Pulmonary artery endothelial cell (primary cell): ENCODE results near the gene PDS5B. TPM values are rescaled to one million over a fixed set of nuclear protein-coding genes. Genes with fewer than 3 reads are reported as not detected.
A peak's percentile ranks its signal among the peaks of the same experiment; 100 is the strongest.
"Not testable (repeated sequence)": the region's sequence is repeated elsewhere in the genome, so short reads cannot be mapped to it uniquely, and the experiment has no call there.

Experiments
- DNase-seq: peaks from one replicate; pipeline ENCODE4 v3.0.0-alpha.2; 2011; ENCODE audit warnings: low read depth, low spot score
- total RNA-seq: library from RNA; depleted of rRNA; stranded (reverse); fragments of >200 nt; gene quantifications from 2 replicates; pipeline ENCODE4 v1.2.3, GENCODE V29; 2014

PDS5B gene, protein sequence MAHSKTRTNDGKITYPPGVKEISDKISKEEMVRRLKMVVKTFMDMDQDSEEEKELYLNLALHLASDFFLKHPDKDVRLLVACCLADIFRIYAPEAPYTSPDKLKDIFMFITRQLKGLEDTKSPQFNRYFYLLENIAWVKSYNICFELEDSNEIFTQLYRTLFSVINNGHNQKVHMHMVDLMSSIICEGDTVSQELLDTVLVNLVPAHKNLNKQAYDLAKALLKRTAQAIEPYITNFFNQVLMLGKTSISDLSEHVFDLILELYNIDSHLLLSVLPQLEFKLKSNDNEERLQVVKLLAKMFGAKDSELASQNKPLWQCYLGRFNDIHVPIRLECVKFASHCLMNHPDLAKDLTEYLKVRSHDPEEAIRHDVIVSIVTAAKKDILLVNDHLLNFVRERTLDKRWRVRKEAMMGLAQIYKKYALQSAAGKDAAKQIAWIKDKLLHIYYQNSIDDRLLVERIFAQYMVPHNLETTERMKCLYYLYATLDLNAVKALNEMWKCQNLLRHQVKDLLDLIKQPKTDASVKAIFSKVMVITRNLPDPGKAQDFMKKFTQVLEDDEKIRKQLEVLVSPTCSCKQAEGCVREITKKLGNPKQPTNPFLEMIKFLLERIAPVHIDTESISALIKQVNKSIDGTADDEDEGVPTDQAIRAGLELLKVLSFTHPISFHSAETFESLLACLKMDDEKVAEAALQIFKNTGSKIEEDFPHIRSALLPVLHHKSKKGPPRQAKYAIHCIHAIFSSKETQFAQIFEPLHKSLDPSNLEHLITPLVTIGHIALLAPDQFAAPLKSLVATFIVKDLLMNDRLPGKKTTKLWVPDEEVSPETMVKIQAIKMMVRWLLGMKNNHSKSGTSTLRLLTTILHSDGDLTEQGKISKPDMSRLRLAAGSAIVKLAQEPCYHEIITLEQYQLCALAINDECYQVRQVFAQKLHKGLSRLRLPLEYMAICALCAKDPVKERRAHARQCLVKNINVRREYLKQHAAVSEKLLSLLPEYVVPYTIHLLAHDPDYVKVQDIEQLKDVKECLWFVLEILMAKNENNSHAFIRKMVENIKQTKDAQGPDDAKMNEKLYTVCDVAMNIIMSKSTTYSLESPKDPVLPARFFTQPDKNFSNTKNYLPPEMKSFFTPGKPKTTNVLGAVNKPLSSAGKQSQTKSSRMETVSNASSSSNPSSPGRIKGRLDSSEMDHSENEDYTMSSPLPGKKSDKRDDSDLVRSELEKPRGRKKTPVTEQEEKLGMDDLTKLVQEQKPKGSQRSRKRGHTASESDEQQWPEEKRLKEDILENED (N-terminal part only)
- 31.5 and 35.9 TPM in 2 replicates for total RNA-seq

DNA sequence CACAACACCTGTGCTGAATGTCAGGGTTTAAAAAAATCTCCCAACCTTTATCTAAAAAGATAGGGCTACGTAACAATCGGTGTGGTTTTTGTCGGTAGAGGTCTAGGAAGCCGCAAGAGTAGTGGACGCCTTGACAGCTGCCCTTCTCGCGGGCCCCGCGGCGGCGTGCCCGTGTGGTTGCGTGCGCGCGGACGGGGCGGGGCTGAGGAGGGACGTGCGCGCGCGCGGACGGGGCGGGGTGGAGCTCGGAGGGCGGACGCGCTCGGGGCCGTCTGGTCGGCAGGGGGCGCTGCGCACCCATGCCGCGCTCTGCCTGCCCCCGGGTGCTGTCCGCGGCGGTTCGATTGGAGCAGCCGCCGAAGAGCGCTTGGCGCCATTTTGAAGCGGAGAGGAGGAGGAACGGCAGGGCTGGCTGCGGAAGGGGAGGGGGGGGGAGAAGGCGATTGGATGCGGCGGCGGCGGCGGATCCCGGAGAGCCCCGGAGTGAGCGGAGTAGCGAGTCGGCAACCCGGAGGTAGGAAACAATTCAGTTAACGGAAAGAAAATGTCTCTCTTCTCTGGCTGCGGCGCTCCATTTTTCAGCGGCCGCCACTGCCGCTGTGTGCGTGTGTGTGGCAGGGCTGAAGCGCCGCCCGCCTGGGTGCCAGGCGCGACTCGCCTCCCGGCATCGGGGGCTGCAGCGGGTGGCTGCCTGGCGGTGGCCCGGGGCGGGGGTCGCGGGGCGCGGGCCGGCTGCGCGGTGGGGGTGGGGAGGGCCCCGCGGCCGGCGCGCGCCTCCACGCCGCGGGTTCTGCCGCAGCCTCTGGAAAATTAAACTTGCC lies at the start of gene PDS5B:
Gene PDS5B (plus strand): TSS at position 373 of the 821 bp plus-strand sequence. CDS start 62,321 bp downstream, outside the sequence.
- DNase-seq = peak; percentile 77

DNA sequence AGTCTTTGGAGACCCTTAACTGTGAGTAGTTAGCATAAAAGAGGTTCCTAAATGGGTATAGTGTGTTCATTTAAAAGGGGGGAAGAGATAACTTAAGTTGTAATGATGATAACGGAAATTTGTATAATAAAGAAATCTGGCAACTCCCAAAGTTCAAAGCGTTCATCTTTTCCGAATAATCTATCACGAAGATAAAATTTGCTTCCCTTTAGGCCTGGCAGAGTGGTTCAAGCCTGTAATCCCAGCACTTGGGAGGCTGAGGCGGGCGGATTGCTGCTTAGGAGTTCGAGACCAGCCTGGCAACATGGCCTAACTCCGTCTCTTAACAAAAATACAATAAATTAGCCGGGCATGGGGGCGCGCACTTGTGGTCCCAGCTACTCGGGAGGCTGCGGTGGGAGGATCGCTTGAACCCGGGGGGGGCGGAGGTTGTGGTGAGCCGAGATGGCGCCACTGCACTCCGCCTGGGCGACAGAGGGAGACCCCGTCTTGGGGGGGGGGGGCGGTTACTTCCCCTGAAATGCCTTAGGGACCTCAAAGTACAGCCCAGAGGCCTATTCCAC lies 48.6 kb upstream of the PDS5B start:
- DNase-seq = no peak

DNA sequence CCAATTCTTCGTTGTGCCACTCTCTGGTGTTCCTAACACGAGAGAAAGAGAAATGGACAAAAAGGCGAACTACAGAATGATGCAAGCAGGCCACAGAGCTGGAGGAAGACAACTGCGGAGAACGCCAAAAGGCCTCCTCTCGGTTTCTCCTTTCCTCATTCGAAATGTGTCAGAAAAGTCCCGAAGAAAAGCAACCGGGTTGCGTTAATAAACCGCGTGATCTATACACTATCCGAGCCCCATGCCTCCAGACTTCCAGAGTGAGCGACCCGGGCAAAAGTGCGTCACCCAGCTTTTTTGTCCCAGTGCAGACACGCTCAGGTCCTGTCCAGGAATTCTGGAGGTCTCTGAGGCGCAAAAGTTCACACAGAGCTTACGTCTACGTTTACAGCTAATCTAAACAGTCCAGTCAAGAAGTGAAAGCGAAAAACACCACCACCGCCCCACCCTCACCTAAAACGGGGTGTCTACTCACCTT lies 48.1 kb upstream of the PDS5B start:
- no peak for DNase-seq

DNA sequence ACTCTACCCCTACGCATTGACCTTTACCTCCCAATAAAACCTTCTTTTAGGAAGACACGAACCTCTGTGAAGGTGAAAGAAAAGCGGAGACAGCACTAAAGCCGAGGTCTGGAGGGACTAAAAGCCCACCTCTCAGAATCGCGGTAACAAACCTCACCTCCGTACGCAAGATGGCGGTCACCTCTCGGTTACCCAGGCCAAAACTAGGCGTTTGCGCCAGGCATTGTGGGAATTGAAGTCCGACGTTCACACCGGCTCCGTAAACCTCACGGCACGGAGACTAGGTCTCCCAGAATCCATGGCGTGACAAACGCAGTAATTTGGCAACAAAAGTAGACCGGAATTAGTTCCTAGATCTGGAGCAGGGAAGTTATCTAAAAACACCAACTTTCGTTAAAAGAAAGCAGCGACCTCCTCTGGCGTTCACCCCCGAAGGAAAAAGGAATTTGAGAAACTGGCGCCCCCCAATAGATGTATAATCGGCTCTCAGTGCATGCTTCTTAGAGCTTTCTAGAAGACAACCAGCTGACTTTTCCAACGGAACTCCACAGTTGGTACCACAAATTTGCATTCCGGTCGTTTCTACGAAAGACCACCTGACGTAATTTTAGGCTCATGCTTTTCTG lies 47.5 kb upstream of the PDS5B start, which contains the start of gene N4BP2L2:
Gene N4BP2L2 (minus strand): TSS at position 175 of the 626 bp plus-strand sequence. CDS start 1,768 bp downstream, outside the sequence.
- peak; percentile 93 for DNase-seq

DNA sequence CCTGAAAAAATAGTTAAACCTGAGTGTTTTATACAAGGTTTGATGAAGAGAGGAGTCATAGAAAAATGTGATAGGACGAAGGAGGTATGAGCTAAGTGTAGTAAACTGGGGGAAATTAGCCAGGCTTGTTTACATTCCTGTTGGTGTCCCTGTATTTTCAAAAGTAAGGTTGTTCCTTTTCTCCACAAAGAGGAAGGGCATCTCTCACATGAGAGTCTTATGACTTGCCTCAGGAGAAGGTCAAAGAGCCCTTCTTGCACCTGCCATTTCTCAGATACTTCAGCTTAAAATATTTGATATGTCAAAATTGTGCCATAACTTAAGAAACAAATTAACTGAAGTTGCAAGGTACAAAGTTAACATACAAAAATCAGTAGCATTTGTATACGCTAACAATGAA lies 44.0 kb upstream of the PDS5B start:
- no peak for DNase-seq

DNA sequence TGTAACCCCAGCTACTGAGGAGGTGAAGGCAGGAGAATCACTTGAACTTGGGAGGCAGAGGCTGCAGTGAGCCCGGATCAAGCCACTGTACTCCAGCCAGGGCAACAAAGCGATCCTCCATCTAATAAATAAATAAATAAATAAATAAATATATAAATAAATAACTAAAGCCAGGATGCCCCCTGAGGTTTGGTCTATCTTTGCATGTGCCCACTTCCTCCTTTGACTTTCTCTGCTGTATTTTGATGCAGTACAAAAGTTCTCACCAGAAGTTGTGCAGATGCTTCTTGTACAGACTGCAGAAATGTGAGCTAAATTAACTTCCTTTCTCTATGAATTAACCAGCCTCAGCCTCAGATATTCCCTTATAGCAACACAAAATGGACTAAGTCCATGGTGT lies 41.2 kb upstream of the PDS5B start:
- no peak for DNase-seq

DNA sequence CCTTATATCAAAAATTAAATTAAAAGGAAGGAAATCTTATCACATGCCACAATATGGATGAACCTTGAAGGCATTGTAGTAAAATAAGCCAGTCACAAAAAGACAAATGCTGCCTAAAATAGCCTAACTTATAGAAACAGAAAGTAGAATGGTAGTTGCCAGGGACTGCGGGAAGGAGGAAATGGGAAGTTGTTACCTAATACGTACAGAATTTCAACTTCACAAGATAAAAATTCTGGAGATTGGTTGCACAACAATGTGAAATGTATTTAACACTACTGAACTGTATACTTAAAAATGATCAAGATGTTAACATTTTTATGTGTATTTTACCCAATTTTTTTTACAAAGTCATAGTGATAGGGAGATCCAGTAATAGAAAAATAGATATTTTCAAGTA lies 37.4 kb upstream of the PDS5B start:
- DNase-seq = no peak

DNA sequence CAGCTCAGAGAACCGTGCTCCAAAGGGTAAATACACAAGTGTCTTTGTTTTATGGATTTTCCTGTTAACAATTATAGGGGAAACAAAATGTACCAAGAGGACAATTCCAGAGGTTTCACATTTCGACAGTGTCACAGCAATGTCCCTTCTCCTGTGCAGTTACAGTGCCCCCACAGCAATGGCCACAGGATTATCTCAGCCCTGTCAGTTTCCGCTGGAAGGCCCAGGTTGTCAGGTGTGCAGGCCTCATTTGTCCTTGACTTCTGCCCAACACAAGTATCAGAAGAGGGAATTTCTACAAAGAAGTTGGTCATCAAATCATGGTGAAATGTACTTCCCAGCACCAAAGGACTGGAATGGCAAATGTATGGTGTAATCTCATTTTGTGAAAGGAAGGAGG lies 36.5 kb upstream of the PDS5B start:
- no peak for DNase-seq

DNA sequence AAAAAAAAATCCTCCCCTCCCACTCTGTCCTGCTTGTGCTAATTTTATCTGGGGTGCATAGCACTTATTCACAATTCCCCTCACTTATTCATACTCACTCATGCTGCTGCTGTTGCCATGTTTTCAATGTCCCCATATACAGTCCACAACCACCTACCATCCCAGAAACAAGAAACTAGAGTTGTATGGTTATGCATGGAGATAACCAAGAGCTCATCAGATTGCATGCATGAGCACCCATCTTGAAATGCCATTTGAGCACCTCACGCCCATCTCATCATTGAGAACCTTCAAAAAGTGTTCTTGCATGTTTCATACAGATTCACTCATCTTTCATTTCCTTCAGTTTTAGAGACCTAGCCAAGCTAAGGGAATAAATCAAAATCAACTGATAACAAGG lies 32.5 kb upstream of the PDS5B start:
- no peak for DNase-seq

DNA sequence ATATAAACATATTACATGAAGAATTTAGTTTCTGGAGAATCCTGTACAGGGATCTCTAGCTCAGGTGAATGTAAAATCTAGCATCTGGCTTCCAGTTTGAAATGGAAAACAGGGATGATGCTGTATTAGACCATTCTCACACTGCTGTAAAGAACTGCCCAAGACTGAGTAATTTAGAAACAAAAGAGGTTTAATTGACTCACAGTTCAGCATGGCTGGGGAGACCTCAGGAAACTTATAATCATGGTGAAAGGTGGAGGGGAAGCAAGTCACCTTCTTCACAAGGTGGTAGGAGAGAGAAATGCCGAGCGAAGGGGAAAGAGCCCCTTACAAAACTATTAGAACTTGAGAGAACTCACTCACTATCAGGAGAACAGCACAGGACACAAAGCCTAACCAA lies 30.6 kb upstream of the PDS5B start:
- no peak for DNase-seq

DNA sequence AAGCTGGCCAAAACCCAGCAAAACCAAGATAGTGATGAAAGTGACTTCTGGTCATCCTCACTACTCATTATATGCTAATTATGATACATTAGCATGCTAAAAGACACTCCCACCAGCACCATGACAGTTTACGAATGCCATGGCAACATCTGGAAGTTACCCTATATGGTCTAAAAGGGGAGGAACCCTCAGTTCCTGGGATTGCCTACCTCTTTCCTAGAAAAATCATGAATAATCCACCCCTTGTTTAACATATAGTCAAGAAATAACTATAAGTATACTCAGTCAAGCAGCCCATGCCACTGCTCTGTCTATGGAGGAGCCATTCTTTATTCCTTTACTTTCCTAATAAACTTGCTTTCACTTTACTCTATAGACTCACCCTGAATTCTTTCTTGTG lies 25.4 kb upstream of the PDS5B start:
- DNase-seq = not testable (repeated sequence)

DNA sequence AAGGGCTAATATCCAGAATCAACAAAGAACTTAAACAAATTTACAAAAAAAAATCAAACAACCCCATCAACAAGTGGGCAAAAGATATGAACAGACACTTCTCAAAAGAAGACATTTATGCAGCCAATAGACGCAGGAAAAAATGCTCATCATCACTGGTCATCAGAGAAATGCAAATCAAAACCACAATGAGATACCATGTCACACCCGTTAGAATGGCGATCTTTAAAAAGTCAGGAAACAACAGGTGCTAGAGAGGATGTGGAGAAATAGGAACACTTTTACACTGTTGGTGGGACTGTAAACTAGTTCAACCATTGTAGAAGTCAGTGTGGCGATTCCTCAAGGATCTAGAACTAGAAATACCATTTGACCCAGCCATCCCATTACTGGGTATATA lies 10.6 kb upstream of the PDS5B start:
- not testable (repeated sequence) for DNase-seq

DNA sequence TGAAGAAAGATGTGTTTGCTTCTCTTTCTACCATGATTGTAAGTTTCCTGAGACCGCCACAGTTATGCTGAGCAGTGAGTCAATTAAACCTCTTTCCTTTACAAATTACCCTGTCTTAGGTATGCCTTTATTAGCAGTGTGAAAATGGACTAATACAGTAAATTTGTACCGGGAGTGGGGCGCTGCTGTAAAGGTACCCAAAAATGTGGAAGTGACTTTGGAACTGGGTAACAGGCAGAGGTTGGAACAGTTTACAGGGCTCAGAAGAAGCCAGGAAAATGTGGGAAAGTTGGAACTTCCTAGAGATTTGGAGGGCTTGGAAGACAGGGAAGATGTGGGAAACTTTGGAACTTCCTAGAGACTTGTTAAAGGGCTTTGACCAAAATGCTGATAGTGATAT lies 9.2 kb upstream of the PDS5B start:
- no peak for DNase-seq

DNA sequence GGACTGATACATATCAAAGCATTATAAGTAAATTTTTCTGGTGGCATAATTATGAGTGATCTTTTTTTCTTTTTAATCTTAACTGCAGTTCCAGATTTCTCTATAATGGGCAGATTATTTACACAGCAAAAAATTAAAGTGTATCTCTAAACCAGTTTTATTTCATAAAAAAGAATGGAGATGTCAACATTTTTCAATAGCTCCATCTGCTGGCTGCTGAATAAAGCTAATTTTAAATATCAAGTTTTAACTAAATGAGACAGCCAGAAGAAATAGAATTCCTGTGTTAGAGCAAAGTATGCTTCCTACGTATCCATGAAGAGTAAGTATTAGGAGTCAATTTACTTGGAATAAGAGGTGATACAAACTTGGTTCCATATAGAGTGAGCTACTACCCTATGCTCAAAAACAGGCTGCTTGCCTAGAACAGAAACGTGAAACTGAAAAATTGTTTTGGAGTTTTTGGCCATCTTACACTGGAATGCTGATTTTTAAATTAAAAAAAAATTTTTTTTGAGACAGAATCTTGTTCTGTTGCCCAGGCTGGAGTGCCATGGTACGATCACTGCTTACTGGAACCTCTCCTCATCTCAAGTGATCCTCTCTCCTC lies 5.0 kb upstream of the PDS5B start:
- DNase-seq = no peak

DNA sequence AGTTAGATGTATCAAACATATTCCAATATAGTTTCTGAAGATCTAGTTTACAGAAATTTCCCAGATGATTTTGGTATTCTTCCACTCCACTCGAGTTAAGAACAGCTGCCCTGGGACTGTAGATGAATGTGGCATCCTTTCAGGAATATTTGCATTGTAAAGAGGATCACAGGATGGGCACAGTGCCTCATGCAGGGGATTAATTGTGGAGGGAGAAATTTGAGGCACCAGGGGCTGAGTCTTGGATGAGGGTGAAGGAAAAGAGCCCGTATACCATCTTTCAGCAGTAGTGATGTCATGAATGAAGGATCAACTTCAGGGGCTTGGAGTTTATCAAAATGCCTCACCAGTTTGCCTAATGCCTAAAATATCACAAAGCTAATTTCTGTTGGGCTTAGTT lies 4.0 kb upstream of the PDS5B start:
- no peak for DNase-seq

DNA sequence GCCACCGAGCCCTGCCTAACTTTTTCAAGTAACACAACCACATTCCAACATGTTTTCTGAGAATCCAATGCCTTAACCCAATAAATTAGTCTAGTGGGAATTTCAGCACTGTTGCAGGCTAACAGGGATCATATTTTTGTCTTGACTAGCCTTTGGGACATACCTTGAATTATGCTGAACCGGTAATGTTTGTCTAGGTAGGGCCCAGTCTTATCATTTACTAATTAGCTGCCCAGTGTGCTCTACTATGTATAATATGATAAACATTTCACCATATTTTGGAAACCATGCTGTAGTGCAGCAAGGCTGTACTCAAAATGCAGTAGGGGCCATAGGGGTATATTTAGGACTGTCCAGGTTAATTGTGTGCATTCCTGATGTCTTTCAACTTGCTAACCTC lies 3.3 kb upstream of the PDS5B start:
- DNase-seq = no peak

DNA sequence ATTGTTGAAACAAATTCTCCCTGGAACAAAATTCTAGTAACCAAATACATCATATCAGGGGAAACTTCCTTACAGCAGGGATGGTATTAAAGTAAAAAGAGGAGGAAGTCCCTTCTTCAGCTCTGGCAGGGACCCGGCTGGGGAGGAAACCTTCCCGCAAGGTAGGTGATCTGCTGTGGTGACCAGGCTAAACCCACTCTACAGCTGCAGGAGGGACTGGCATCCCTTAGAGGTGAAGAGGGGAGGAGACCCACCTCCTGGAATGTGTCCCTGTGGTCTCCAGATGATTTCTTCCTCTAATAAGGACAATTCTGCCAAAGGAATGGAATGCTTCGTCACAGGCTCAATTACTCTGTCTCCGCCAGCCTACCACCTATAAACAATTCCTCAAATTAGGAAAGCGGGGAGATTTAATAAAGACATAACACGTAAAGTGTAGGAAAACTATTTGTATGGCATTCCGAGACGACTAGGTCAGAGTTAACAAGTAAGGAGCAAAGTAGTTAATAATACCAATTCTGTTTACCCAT lies 637 bp upstream of the PDS5B start:
- DNase-seq = no peak

DNA sequence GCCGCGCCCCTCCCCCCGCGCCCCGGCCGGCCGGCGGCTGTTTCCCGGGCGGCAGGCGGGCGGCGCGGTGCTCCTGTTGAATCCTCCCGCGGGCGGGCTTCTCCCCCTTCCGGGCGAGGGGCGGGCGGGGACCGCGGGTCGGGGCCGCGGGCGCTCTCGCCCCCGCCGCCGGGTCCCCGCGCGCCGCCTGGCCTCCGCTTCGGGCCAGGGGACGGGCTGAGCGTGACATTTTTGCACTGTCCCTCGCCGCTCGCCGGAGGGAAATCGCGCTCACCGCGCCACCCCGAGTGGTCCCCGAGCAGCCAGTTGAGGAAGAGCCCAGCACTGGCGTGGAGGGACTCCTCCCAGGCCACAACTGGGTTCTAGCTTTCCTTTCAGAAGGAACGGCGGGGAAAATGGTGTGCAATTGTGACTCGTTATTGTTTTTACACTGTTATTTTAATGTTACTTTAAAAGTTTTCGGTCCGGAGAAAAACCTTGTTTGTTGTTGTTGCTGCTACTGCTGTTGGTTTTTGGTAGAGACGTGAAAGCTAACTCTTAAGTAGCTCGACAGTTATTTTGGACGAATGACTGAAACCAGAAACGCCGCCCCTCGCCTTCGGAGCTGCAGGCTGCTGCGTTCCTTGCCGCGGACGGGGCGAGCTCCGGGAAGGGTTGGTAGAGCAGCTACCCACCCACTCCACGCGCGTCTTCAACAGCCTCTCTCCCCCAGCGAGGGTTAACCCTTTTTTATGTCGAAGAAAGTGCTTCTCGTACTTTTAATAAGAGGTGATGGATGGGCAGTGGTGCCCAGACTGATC lies 959 bp downstream of the PDS5B start:
- DNase-seq = no peak
